Measurements from ENCODE around the gene RCOR3. TPM values are rescaled to one million over a fixed set of nuclear protein-coding genes. Genes with fewer than 3 reads are reported as not detected.
"Not testable (repeated sequence)": the region's sequence is repeated elsewhere in the genome, so short reads cannot be mapped to it uniquely, and the experiment has no call there.

Gene RCOR3
- total and polyA plus RNA-seq, 2 experiments from 2014 or later = 13.8 to 25.8 TPM

DNA sequence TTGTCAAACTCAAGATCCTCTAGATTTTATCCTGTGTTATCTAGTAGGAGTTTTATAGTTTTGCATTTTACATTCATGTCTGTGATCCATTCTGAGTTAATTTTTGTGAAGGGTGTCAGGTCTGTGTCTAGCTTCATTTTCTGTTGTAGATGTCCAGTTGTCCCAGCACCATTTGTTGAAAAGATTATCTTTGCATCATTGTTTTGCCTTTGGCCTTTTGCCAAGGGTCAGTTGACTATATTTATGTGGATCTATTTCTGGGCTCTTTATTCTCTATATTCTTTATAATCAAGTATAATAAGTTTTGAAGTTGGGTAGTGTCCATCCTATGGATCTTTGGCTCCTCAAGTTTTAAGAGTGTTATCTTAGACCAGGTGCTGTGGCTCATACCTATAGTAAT lies 89.4 kb downstream of the RCOR3 start:
- Histone ChIP-seq H2AFZ (no peak overlapping the region), H3K36me3 (ENCODE audit: low read depth) (no peaks in the 10 kb centered on the region), H3K79me2 (ENCODE audit: insufficient read depth) (no peaks in the 10 kb centered on the region), H3K9me3 (ENCODE audit: low read depth) (no peaks in the 10 kb centered on the region), H4K20me1 (ENCODE audit: insufficient read depth) (no peaks in the 10 kb centered on the region), H3K4me3 (no peak overlapping the region), H3K9me2 (ENCODE audit: insufficient read depth) (no peaks in the 10 kb centered on the region), H3K4me2 (ENCODE audit: unreplicated experiment) (no peak overlapping the region), H3K4me1 (ENCODE audit: insufficient read depth) (no peaks in the 10 kb centered on the region), H3K9ac (no peak overlapping the region), H3F3A (ENCODE audit: insufficient read depth) (0 out of 2 replicates have a peak, but pooled peaks cover 7% of the 10 kb centered on the region), H3K27ac (no peak overlapping the region), H3K27me3 (replicated peaks; ENCODE audit: insufficient read depth) (no peaks in the 10 kb centered on the region)
- DNase-seq = no peak
- in situ Hi-C loops (cut with MboI) = no loop called here
- TF ChIP-seq EZH2phosphoT487 (IDR thresholded peaks at IDR 0.05; ENCODE audit: insufficient read depth, low read depth) (no peak), EZH2 (IDR thresholded peaks at IDR 0.05; ENCODE audit: insufficient read depth, poor library complexity, severe bottlenecking) (no peak)

DNA sequence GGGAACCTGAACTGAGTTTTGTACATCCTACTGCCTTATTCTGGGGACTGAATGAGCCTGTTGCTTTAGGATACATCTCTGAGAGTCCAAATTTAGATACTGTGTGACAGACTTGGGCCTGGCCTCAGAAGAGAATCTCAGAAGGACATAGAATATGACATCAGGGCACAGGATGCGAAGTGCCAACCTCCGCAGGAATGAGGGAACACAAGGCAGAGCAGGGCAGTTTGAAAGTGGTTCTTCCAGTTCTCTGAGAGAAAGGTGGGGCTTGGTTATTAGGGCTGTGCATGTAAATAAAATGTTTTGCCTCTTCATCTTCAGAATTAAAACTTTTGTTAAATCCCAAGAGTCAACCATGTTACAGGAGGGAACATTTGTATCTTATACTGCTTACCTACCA lies 90.6 kb downstream of the RCOR3 start:
- Histone ChIP-seq H3K36me3 (ENCODE audit: low read depth) (no peaks in the 10 kb centered on the region), H3K9ac (no peak overlapping the region), H3K9me3 (ENCODE audit: low read depth) (no peaks in the 10 kb centered on the region), H3K79me2 (ENCODE audit: insufficient read depth) (no peaks in the 10 kb centered on the region), H3K4me2 (ENCODE audit: unreplicated experiment) (no peak overlapping the region), H3K9me2 (ENCODE audit: insufficient read depth) (no peaks in the 10 kb centered on the region), H3K27me3 (replicated peaks; ENCODE audit: insufficient read depth) (no peaks in the 10 kb centered on the region), H3F3A (ENCODE audit: insufficient read depth) (0 out of 2 replicates have a peak, but pooled peaks cover 7% of the 10 kb centered on the region), H3K4me1 (ENCODE audit: insufficient read depth) (no peaks in the 10 kb centered on the region), H3K4me3 (no peak overlapping the region), H2AFZ (no peak overlapping the region), H3K27ac (no peak overlapping the region), H4K20me1 (ENCODE audit: insufficient read depth) (no peaks in the 10 kb centered on the region)
- in situ Hi-C loops (cut with MboI) = no loop called here
- TF ChIP-seq EZH2phosphoT487 (IDR thresholded peaks at IDR 0.05; ENCODE audit: insufficient read depth, low read depth) (no peak), EZH2 (IDR thresholded peaks at IDR 0.05; ENCODE audit: insufficient read depth, poor library complexity, severe bottlenecking) (no peak)
- WGBS, 2 experiments (ENCODE audit: low coverage in 1 of 2, low lambda C conversion rate in 2 of 2, missing lambda C conversion rate in 2 of 2) = 92 to 100% methylated on average over 2 of the region's 2 CpGs
- no peak for DNase-seq

DNA sequence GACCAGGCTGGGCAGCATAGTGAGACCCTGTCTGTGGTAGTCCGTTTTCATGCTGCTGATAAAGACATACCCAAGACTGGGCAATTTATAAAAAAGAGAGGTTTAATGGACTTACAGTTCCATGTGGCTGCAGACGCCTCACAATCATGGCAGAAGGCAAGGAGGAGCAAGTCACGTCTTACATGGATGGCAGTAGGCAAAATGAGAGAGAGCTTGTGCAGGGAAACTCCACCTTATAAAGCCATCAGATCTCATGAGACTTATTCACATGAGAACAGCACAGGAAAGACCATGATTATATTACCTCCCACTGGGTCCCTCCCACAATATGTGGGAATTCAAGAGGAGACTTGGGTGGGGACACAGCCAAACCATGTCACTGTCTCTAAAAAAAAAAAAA lies 92.9 kb downstream of the RCOR3 start:
- H3K4me2 ChIP-seq (ENCODE audit: unreplicated experiment); H4K20me1 ChIP-seq (ENCODE audit: insufficient read depth); H3K27ac ChIP-seq; H3K36me3 ChIP-seq (ENCODE audit: low read depth); in situ Hi-C loops (cut with MboI); H3K79me2 ChIP-seq (ENCODE audit: insufficient read depth); H3K27me3 ChIP-seq (replicated peaks; ENCODE audit: insufficient read depth); H3K9me2 ChIP-seq (ENCODE audit: insufficient read depth); H2AFZ ChIP-seq; H3K4me3 ChIP-seq; H3K9me3 ChIP-seq (ENCODE audit: low read depth); H3K4me1 ChIP-seq (ENCODE audit: insufficient read depth); H3K9ac ChIP-seq; H3F3A ChIP-seq (ENCODE audit: insufficient read depth); DNase-seq: not testable (repeated sequence)
- 84 to 90% methylated on average over 3 of the region's 3 CpGs for WGBS, 2 experiments (ENCODE audit: low coverage in 1 of 2, low lambda C conversion rate in 2 of 2, missing lambda C conversion rate in 2 of 2)

DNA sequence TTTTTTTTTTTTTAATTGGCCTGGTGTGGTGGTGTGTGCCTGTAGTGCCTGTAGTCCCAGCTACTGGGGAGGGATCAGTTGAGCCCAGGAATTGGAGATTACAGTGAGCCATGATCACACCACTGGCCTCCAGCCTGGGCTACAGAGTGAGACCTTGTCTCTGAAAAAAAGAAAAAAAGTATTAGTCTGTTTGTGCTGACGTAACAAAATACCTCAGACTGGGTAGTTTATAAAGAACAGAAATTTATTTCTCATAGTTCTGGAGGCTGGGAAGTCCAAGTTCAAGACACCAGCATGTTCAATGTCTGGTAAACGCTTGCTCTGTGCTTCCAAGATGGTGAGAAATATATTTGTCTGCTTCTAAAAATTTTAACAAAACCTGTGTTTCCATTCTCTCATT lies 93.3 kb downstream of the RCOR3 start:
- in situ Hi-C loops (cut with MboI) = no loop called here
- no peaks in the 10 kb centered on the region for H3K27me3 ChIP-seq (replicated peaks; ENCODE audit: insufficient read depth)
- H3K4me1 ChIP-seq (ENCODE audit: insufficient read depth) = peaks cover 10% of the 10 kb centered on the region
- TF ChIP-seq EZH2 (IDR thresholded peaks at IDR 0.05; ENCODE audit: insufficient read depth, poor library complexity, severe bottlenecking) (no peak), EZH2phosphoT487 (IDR thresholded peaks at IDR 0.05; ENCODE audit: insufficient read depth, low read depth) (no peak)
- H3K4me2 ChIP-seq (ENCODE audit: unreplicated experiment) = no peak overlapping the region
- H3K36me3 ChIP-seq (ENCODE audit: low read depth) = no peaks in the 10 kb centered on the region
- H2AFZ ChIP-seq = no peak overlapping the region
- WGBS, 2 experiments (ENCODE audit: low coverage in 1 of 2, low lambda C conversion rate in 2 of 2, missing lambda C conversion rate in 2 of 2) = 82 to 86% methylated on average over 2 of the region's 2 CpGs
- no peaks in the 10 kb centered on the region for H3K9me3 ChIP-seq (ENCODE audit: low read depth)
- DNase-seq = no peak
- H3K4me3 ChIP-seq = no peak overlapping the region
- no peaks in the 10 kb centered on the region for H3K79me2 ChIP-seq (ENCODE audit: insufficient read depth)
- no peaks in the 10 kb centered on the region for H4K20me1 ChIP-seq (ENCODE audit: insufficient read depth)
- H3K9me2 ChIP-seq (ENCODE audit: insufficient read depth) = no peaks in the 10 kb centered on the region
- H3F3A ChIP-seq (ENCODE audit: insufficient read depth) = peaks cover 4% of the 10 kb centered on the region; the same call in 1 of the 2 replicates
- H3K9ac ChIP-seq = no peak overlapping the region
- no peak overlapping the region for H3K27ac ChIP-seq

DNA sequence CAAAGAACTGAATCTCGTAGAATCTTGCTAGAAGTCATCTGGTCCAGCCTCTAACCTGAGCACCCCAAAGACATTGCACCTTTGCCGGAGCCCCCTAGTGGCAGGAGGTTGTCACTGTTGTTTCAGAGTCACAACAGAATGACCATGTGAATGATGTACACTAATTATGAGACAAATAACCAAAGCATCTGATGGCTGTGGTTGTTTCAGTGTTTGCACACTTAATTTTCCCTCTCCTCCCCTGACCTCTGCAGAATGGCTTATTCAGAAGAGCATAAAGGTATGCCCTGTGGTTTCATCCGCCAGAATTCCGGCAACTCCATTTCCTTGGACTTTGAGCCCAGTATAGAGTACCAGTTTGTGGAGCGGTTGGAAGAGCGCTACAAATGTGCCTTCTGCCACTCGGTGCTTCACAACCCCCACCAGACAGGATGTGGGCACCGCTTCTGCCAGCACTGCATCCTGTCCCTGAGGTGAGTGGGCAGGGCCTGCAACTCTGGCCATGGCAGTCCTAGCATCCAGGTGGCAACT lies 93.9 kb downstream of the RCOR3 start:
- TF ChIP-seq EZH2 (IDR thresholded peaks at IDR 0.05; ENCODE audit: insufficient read depth, poor library complexity, severe bottlenecking) = no peak
- TF ChIP-seq EZH2phosphoT487 (IDR thresholded peaks at IDR 0.05; ENCODE audit: insufficient read depth, low read depth) = no peak
- DNase-seq = peak; percentile 29
- Histone ChIP-seq H3F3A (ENCODE audit: insufficient read depth) (peaks cover 7% of the 10 kb centered on the region; the same call in 1 of the 2 replicates), H3K9ac (no peak overlapping the region), H3K27ac (no peak overlapping the region), H2AFZ (no peak overlapping the region), H3K4me2 (ENCODE audit: unreplicated experiment) (no peak overlapping the region), H3K36me3 (ENCODE audit: low read depth) (no peaks in the 10 kb centered on the region), H3K9me3 (ENCODE audit: low read depth) (no peaks in the 10 kb centered on the region), H3K4me1 (ENCODE audit: insufficient read depth) (peaks cover 16% of the 10 kb centered on the region), H4K20me1 (ENCODE audit: insufficient read depth) (no peaks in the 10 kb centered on the region), H3K27me3 (replicated peaks; ENCODE audit: insufficient read depth) (no peaks in the 10 kb centered on the region), H3K79me2 (ENCODE audit: insufficient read depth) (no peaks in the 10 kb centered on the region), H3K4me3 (no peak overlapping the region), H3K9me2 (ENCODE audit: insufficient read depth) (no peaks in the 10 kb centered on the region)
- 86 to 89% methylated on average over 8 of the region's 8 CpGs for WGBS, 2 experiments (ENCODE audit: low coverage in 1 of 2, low lambda C conversion rate in 2 of 2, missing lambda C conversion rate in 2 of 2)
- in situ Hi-C loops (cut with MboI) = no loop called here
